WI38 (cell line): ENCODE measurements around the gene ADGRL2.
A peak's percentile ranks its signal among the peaks of the same experiment; 100 is the strongest.

Experiments
- H3K4me3 ChIP-seq: 2 replicates; pipeline ENCODE4 v1.5.1; 2011; ENCODE audit warnings: low read depth, mild to moderate bottlenecking, control low read depth, low read length
- TF ChIP-seq, protein P1 (sequence below): IDR thresholded peaks from 2 replicates; pipeline ENCODE4 v1.5.1; 2012; ENCODE audit warnings: low read depth, mild to moderate bottlenecking, control low read depth, low read length

The ADGRL2 gene

DNA sequence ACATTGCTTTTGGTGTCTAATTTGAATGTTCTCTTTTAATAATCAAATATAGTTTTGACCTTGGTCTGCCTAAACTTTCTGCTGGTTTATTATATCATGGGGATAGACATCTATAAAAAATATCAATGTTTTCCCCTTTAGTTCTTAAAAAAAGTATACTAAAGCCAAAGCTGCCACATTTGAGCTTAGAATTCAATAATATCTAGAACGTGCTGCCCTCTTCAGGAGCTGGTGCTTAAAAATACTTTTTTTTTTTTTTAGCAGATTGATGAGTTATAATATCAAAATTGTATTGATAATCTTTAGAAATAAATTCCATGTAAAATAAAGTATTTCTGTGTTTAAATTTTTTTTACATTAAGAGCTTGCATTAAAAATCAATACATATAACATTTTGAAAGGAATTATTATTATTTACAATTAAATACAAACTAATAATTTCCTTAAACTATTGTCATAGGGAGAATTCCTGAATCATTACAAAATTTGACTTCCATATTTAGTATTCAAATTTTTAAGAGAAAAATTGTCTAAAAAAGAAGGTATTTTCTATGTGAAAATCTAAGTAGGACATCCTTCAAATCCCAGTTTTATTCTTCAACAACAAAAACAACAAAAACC is 40.1 kb upstream of the ADGRL2 start:
- TF ChIP-seq, protein P1, sequence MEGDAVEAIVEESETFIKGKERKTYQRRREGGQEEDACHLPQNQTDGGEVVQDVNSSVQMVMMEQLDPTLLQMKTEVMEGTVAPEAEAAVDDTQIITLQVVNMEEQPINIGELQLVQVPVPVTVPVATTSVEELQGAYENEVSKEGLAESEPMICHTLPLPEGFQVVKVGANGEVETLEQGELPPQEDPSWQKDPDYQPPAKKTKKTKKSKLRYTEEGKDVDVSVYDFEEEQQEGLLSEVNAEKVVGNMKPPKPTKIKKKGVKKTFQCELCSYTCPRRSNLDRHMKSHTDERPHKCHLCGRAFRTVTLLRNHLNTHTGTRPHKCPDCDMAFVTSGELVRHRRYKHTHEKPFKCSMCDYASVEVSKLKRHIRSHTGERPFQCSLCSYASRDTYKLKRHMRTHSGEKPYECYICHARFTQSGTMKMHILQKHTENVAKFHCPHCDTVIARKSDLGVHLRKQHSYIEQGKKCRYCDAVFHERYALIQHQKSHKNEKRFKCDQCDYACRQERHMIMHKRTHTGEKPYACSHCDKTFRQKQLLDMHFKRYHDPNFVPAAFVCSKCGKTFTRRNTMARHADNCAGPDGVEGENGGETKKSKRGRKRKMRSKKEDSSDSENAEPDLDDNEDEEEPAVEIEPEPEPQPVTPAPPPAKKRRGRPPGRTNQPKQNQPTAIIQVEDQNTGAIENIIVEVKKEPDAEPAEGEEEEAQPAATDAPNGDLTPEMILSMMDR: no peak
- H3K4me3 ChIP-seq: no peak overlapping the region

DNA sequence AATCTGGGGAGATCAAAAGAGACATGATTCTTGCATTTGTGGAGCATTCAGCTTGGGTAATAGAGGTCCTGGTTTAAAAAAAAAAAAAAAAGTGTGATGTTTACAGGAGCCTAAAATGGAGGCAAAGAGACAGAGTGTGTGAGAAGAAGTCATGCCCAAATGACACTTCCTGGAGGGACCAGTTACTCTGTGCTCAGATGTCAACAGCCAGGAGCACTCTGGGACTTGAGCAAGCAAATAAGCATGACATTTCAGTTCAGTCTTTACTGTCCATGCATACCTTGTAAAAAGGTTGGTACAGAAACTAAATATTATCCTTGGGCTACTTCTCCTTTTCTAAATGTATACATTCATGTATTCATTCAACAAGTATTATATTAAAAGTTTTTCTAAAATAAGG is 25.2 kb upstream of the ADGRL2 start:
- H3K4me3 ChIP-seq: no peak overlapping the region
- TF ChIP-seq, protein P1: no peak

DNA sequence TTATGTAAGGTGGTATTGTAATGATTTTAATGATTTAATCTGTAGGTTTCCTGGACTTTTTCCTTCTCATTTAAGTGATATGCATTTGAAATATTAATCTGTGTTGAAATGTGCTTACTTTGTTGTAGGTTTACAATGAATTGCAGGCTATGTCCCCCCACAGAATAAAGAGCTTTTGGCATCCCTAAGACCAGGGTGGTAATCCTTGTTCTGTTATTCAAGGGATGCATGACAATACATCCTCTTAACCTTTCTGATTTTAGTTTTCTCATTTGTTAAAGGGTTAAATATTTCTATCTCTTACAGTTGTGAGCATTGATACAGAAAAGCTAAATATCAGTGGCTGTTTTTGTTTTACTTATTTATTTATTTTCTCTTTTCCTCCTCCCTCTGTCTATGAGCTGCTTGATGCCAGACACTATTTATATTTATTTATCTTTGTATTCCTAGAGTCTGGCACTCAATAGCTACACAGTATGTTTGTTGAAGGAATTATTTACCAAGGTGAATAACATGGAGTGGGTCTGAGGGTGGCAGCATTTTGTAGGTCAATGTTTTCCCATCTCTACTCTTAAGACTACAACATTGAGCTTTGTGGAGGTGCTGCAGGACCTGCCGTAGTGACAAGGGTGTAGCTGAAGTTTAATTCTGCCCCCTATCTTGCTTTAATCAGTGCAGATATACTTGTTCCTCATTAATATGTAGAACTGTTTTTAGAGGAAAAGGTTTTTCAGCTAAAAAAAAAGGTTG is 19.9 kb upstream of the ADGRL2 start:
- TF ChIP-seq, protein P1: no peak

DNA sequence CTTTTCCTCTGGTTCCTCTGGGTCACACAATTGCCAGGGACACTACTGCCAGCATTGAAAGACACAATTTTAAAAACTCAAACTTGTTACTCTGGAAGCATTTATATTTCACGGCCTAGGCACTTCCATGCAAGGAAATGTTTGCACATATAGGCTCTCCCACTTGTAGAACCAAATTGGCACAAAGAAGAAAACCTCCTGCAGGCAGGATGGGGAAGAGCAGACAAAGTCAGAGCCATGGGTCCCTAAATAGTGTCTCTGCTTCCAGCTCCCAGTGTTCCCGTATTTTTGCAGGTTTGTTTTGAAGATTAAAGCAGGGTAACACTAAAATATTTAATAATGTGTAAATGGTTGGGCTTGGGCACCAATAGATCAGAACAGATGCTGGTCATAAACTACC is 19.0 kb upstream of the ADGRL2 start:
- TF ChIP-seq, protein P1: no peak
- H3K4me3 ChIP-seq: no peak overlapping the region

More for the DNA sequence above, 19.9 kb upstream of the ADGRL2 start:
- no peak overlapping the region for H3K4me3 ChIP-seq

DNA sequence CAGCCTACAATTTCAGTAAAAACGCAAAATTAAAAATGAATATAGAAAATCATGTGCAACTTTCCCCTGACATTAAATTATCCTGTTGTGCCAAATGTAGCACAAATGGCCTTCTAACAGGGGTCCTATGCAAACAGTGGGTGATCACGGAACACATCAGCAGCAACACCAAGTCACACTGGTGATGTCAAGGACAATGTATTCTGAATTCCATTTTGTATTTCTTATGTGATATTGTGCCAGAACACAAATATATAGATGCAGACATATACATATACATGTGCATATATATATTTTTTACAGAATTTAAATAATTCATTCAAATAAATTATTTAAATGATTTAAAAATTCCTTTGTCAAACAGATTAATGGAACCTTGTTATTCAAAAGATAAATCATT is 8.6 kb upstream of the ADGRL2 start:
- no peak overlapping the region for H3K4me3 ChIP-seq
- TF ChIP-seq, protein P1: no peak

DNA sequence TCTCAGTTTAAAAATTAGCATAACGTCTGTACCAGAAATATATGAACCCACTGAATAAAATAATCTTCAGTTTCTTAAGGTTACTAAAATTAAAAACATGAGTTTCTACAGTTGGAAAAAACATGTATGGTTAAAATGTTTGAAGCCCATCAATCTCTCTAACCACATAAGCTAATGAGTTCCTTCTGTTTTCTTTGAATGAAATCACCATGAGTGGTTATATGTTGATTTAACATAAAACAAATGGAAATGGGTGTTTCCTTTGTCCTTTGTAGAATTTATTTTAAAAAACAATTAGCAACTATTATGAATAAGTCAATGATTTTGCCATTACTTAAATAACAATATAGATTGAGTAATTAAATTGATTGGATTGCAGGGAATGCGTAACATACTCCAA is 3.0 kb upstream of the ADGRL2 start:
- TF ChIP-seq, protein P1: no peak
- H3K4me3 ChIP-seq: no peak overlapping the region

DNA sequence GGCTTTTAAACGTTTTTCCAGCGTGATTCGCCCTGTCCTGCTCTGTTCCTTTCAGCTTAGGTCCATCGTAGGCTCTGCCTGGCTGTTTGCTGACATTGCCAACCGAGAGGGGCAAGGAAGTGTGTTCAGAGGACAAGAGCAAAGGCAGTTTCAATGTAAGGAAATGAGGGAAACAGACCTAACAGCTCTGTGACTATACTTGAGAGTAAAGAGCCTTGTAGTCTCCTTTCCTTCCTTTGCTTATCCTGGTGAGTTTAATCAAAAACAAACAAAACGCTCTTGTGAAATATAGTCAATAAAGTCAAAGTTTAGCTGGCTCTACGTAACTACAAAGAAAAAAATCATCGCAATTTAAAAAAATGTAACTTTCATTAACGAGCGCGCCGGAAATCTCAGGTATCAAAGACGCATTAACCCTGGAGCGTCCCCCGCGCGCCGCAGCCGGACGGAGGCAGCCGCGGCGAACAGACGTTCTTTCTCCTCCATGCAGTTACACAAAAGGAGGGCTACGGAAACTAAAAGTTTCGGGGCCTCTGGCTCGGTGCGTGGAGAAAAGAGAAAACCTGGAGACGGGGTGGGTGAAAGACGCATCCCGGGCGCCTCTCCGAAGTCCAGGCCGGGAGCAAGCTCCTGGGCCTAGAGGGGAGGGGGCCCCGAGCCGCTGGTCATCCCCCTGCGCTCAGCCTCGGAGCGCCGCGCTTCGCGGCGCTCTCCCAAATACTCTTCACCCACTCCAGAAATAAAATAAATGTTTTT is 617 bp upstream of the ADGRL2 start:
- peak overlapping the region; percentile 56 for H3K4me3 ChIP-seq
- TF ChIP-seq, protein P1: no peak
